ENCODE data around the gene NPM1. TPM values are rescaled to one million over a fixed set of nuclear protein-coding genes. Genes with fewer than 3 reads are reported as not detected.
"Not testable (repeated sequence)": the region's sequence is repeated elsewhere in the genome, so short reads cannot be mapped to it uniquely, and the experiment has no call there.

The NPM1 gene
- total and polyA plus RNA-seq, 4 donors, result 496 to 4,113 (median 1,233) TPM

DNA sequence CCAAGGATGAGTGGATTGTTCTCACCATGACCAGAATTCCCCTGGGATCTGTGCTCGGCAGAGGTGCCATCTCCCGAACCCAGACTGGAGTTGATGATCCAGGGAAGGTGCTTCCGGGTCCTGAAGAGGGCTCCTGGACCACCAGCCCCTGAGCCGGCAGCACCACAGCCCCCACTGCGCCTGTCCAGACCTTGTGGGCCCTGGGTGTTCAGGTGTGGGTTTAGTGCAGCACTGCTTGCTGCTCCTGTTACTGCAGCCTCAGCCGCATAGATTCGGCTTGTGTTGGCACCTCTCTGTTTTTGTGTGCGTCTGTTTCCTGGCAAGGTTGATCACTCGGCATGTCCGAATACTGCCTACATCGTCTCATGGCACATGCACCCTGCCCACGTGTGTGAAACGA is 16.3 kb upstream of the NPM1 start:
- intact Hi-C loops (cut with DNase I), result no loop called here
- Histone ChIP-seq H3K27me3 (ENCODE audit: control insufficient read depth in 1 of 2, insufficient read depth in 2 of 2, low read length in 1 of 2) (no peaks in the 10 kb centered on the region), H3K27ac (ENCODE audit: low read depth in 1 of 2, low read length in 2 of 2) (no peak overlapping the region), H3K36me3 (ENCODE audit: control insufficient read depth in 1 of 2, insufficient read depth in 2 of 2, low read length in 1 of 2) (no peaks in the 10 kb centered on the region), H3K9me3 (ENCODE audit: control insufficient read depth, low read length) (no peaks in the 10 kb centered on the region), H3K4me3 (ENCODE audit: low read length in 2 of 2) (no peak overlapping the region), H3K4me1 (ENCODE audit: control insufficient read depth in 1 of 2, insufficient read depth in 2 of 2, low read length in 2 of 2) (no peaks in the 10 kb centered on the region)
- 75 to 79% methylated on average over 13 of the region's 13 CpGs for WGBS, 2 donors
- ATAC-seq (ENCODE audit: low FRiP score), result no peak
- DNase-seq, result peak in 1 of 2 donors; percentile 35

DNA sequence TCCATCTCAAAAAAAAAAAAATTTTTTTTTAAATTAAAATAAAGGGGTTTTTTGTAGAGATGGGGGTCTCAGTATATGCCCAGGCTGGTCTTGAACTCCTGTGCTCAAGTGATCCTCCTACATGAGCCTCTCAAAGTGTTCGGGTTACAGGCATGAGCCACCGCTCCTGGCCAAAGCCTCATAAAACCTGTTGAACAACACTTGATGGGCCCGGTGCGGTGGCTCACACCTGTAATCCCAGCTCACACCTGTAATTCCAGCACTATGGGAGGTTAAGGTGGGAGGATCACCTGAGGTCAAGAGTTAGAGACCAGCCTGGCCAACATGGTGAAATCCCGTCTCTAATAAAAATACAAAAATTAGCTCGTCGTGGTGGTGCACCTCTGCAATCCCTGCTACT is 7.7 kb upstream of the NPM1 start:
- no peaks in the 10 kb centered on the region for H3K9me3 ChIP-seq (ENCODE audit: control insufficient read depth, low read length)
- intact Hi-C loops (cut with DNase I), result no loop called here
- WGBS, 2 donors, result 93 to 95% methylated on average over 7 of the region's 7 CpGs
- H3K27ac ChIP-seq (ENCODE audit: low read depth in 1 of 2, low read length in 2 of 2), result no peak overlapping the region
- H3K27me3 ChIP-seq (ENCODE audit: control insufficient read depth in 1 of 2, insufficient read depth in 2 of 2, low read length in 1 of 2), result no peaks in the 10 kb centered on the region
- no peak overlapping the region for H3K4me3 ChIP-seq (ENCODE audit: low read length in 2 of 2)
- DNase-seq (peak in 1 of 2 donors; percentile 72), ATAC-seq (ENCODE audit: low FRiP score) (no peak)
- no peaks in the 10 kb centered on the region for H3K36me3 ChIP-seq (ENCODE audit: control insufficient read depth in 1 of 2, insufficient read depth in 2 of 2, low read length in 1 of 2)
- H3K4me1 ChIP-seq (ENCODE audit: control insufficient read depth in 1 of 2, insufficient read depth in 2 of 2, low read length in 2 of 2), result no peaks in the 10 kb centered on the region

DNA sequence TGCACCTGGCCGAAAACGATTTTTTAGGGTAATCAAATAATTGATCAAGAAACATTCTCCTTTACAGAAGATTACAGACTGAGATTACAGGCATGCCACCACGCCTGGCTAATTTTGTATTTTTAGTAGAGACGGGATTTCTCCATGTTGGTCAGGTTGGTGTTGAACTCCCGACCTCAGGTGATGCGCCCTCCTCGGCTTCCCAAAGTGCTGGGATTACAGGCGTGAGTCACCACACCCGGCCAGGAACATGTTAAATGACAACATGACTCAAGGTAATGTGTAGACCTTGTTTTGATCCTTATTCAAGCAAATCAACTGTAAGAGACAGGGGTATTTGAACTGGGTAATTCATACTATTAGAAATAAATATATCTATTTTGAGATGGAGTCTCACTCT is 3.2 kb upstream of the NPM1 start:
- 91% methylated on average over 9 of the region's 9 CpGs for WGBS, 2 donors
- peak in 1 of 2 donors; percentile 30 for DNase-seq
- intact Hi-C loops (cut with DNase I); H3K4me3 ChIP-seq (ENCODE audit: low read length in 2 of 2); H3K36me3 ChIP-seq (ENCODE audit: control insufficient read depth in 1 of 2, insufficient read depth in 2 of 2, low read length in 1 of 2); ATAC-seq (ENCODE audit: low FRiP score); H3K27me3 ChIP-seq (ENCODE audit: control insufficient read depth in 1 of 2, insufficient read depth in 2 of 2, low read length in 1 of 2); H3K27ac ChIP-seq (ENCODE audit: low read depth in 1 of 2, low read length in 2 of 2); H3K9me3 ChIP-seq (ENCODE audit: control insufficient read depth, low read length); H3K4me1 ChIP-seq (ENCODE audit: control insufficient read depth in 1 of 2, insufficient read depth in 2 of 2, low read length in 2 of 2): not testable (repeated sequence)

DNA sequence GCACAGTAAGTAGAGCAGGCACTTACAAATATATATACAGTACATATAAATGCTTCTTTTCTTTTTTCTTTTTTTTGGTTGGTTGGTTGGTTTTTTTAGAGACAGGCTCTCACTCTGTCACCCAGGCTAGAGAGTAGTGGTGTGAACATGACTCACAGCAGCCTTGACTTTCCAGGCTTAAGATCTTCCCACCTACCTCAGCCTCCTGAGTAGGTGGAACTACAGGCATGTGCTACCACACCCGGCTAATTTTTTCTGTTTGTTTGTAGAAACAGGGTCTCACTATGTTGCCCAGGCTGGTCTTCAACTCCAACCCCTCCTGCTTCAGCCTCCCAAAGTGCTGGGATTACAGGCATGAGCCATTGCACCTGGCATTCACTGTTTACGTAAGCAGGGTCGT is 2.6 kb upstream of the NPM1 start:
- H3K27me3 ChIP-seq (ENCODE audit: control insufficient read depth in 1 of 2, insufficient read depth in 2 of 2, low read length in 1 of 2); H3K9me3 ChIP-seq (ENCODE audit: control insufficient read depth, low read length); H3K4me1 ChIP-seq (ENCODE audit: control insufficient read depth in 1 of 2, insufficient read depth in 2 of 2, low read length in 2 of 2); DNase-seq; H3K27ac ChIP-seq (ENCODE audit: low read depth in 1 of 2, low read length in 2 of 2); H3K4me3 ChIP-seq (ENCODE audit: low read length in 2 of 2); ATAC-seq (ENCODE audit: low FRiP score); H3K36me3 ChIP-seq (ENCODE audit: control insufficient read depth in 1 of 2, insufficient read depth in 2 of 2, low read length in 1 of 2); intact Hi-C loops (cut with DNase I): not testable (repeated sequence)
- 72 to 81% methylated on average over 3 of the region's 3 CpGs for WGBS, 2 donors

DNA sequence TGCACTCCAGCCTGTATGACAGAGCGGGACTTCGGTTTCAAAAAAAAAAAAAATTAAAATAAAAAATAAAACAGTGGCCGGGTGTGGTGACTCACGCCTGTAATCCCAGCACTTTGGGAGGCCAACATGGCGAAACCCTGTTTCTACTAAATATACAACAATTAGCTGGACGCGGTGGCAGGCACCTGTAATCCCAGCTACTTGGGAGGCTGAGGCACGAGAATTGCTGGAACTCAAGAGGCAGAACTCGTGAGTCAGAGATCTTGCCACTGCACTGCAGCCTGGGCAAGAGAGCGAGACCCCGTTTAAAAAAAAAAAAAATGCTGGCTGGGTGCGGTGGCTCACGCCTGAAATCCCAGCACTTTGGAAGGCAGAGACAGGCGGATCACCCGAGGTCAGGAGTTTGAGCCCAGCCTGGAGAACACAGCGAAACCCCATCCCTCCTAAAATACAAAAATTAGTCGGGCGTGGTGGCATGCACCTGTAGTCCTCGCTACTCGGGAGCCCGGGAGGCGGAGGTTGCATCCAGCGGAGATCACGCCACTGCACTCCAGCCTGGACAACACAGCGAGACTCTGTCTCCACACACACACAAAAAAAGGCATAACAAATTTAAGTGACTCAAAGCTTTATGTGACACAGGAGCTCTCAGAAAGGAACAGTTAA is 1.5 kb upstream of the NPM1 start:
- no peaks in the 10 kb centered on the region for H3K27me3 ChIP-seq (ENCODE audit: control insufficient read depth in 1 of 2, insufficient read depth in 2 of 2, low read length in 1 of 2)
- no peak overlapping the region for H3K27ac ChIP-seq (ENCODE audit: low read depth in 1 of 2, low read length in 2 of 2)
- H3K36me3 ChIP-seq (ENCODE audit: control insufficient read depth in 1 of 2, insufficient read depth in 2 of 2, low read length in 1 of 2), result no peaks in the 10 kb centered on the region
- ATAC-seq (ENCODE audit: low FRiP score) (no peak), DNase-seq (peak in 1 of 2 donors; percentile 71)
- intact Hi-C loops (cut with DNase I), result no loop called here
- no peaks in the 10 kb centered on the region for H3K9me3 ChIP-seq (ENCODE audit: control insufficient read depth, low read length)
- peaks cover 0 to 5% of the 10 kb centered on the region in 2 donors for H3K4me1 ChIP-seq (ENCODE audit: control insufficient read depth in 1 of 2, insufficient read depth in 2 of 2, low read length in 2 of 2)
- 97 to 98% methylated on average over 25 of the region's 25 CpGs for WGBS, 2 donors
- no peak overlapping the region for H3K4me3 ChIP-seq (ENCODE audit: low read length in 2 of 2)

DNA sequence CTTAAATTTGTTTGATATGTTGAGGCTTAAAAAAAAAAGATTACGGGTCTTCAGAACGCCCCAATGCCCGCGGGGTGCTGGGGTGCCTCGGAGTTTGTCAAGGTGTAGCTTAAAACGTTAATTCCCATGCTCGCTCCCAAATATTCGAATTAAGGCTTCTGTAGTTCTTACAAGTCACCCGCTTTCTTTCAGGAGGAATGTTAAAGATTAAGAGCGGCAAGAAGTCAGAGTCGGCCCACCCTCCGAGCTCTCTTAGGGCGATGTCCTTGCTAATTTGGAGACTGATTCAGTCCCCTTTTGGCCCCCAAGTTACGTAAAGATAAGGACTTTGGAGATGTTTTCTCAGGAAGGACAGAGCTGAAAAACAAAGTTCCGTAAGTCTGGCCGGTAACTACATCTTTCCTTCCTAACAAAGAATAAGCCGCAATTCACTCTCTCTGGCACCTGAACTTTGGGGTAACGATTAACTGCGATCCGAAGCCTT is 746 bp upstream of the NPM1 start:
- Histone ChIP-seq H3K27ac (ENCODE audit: low read depth in 1 of 2, low read length in 2 of 2) (peak overlapping the region in 1 of 2 donors; percentile 89), H3K4me1 (ENCODE audit: control insufficient read depth in 1 of 2, insufficient read depth in 2 of 2, low read length in 2 of 2) (peaks cover 0 to 7% of the 10 kb centered on the region in 2 donors), H3K36me3 (ENCODE audit: control insufficient read depth in 1 of 2, insufficient read depth in 2 of 2, low read length in 1 of 2) (no peaks in the 10 kb centered on the region), H3K27me3 (ENCODE audit: control insufficient read depth in 1 of 2, insufficient read depth in 2 of 2, low read length in 1 of 2) (no peaks in the 10 kb centered on the region), H3K9me3 (ENCODE audit: control insufficient read depth, low read length) (no peaks in the 10 kb centered on the region), H3K4me3 (ENCODE audit: low read length in 2 of 2) (peak overlapping the region; percentile 60 to 78)
- no peak for ATAC-seq (ENCODE audit: low FRiP score)
- intact Hi-C loops (cut with DNase I), result no loop called here
- WGBS, 2 donors, result 6 to 11% methylated on average over 20 of the region's 20 CpGs
- DNase-seq, result peak in 1 of 2 donors; percentile 67

DNA sequence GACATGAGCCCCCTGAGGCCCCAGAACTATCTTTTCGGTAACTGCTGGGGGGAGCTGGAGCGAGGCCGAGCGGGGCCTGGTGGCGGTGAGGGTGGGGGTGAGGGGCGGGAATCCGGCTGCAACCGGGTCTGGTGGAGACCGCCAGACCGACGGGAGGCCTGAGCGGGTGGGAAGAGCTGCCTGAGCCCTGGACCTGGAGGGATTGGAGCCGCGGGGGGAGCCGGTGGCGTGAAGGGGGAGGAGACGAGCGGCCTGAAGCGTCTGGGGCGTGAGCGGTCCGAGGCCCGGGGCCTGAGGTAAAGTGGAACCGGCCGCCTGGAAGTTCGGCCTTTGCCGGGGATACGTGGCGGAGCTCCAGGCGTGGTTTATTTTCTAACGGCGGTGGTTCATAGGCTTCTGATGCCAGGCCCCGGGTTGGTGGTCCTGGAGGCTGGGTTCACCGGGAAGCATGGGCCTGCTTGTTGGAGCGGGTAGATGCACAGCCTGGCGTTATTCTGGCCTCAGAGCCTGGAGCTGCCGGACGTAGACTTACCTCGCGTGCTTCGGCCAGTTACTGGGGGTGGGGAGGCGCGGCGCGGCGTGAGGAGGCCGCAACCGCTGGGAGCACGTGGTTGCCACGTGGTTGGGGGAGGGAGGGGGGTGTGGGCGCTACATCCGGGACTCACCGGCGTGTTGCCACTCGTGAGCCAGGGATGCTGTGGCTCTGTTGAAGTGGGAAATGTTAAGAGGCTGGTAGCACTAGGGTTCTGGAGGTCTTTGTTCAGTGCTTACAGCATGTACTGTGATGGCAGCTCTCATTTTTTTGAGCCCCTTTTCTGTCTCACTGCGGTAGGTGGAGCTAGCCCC is 544 bp downstream of the NPM1 start:
- intact Hi-C loops (cut with DNase I), result no loop called here
- no peaks in the 10 kb centered on the region for H3K27me3 ChIP-seq (ENCODE audit: control insufficient read depth in 1 of 2, insufficient read depth in 2 of 2, low read length in 1 of 2)
- H3K9me3 ChIP-seq (ENCODE audit: control insufficient read depth, low read length), result no peaks in the 10 kb centered on the region
- DNase-seq, result peak; percentile 87 to 92
- H3K4me3 ChIP-seq (ENCODE audit: low read length in 2 of 2), result peak overlapping the region; percentile 50 to 86
- peaks cover 0 to 2% of the 10 kb centered on the region in 2 donors for H3K36me3 ChIP-seq (ENCODE audit: control insufficient read depth in 1 of 2, insufficient read depth in 2 of 2, low read length in 1 of 2)
- H3K27ac ChIP-seq (ENCODE audit: low read depth in 1 of 2, low read length in 2 of 2), result peak overlapping the region; percentile 12 to 39
- peak; percentile 82 for ATAC-seq (ENCODE audit: low FRiP score)
- H3K4me1 ChIP-seq (ENCODE audit: control insufficient read depth in 1 of 2, insufficient read depth in 2 of 2, low read length in 2 of 2), result peaks cover 0 to 7% of the 10 kb centered on the region in 2 donors
- WGBS, 2 donors, result 1% methylated on average over 50 to 56 of the region's 56 CpGs

DNA sequence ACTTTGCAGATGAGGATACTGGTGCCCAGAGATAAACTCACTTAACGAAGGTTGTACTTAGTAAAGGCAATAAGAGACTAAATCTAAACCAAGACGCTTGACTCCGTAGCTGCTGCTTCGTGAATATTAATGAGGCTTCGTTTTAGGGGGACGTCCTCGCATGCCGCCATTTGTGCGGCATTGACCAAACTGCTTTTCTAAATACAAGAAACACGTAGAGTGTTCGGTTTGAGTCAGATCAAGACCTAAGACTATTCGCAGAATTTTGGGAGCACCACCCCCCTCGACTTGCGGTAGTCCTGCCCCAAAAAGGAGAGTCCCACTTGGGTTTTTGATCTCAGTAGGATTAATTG is 1.1 kb downstream of the NPM1 start:
- peak in 1 of 2 donors; percentile 30 for DNase-seq
- Histone ChIP-seq H3K9me3 (ENCODE audit: control insufficient read depth, low read length) (no peaks in the 10 kb centered on the region), H3K4me1 (ENCODE audit: control insufficient read depth in 1 of 2, insufficient read depth in 2 of 2, low read length in 2 of 2) (peaks cover 0 to 7% of the 10 kb centered on the region in 2 donors), H3K27me3 (ENCODE audit: control insufficient read depth in 1 of 2, insufficient read depth in 2 of 2, low read length in 1 of 2) (no peaks in the 10 kb centered on the region), H3K27ac (ENCODE audit: low read depth in 1 of 2, low read length in 2 of 2) (no peak overlapping the region), H3K4me3 (ENCODE audit: low read length in 2 of 2) (peak overlapping the region; percentile 50 to 86), H3K36me3 (ENCODE audit: control insufficient read depth in 1 of 2, insufficient read depth in 2 of 2, low read length in 1 of 2) (peaks cover 2 to 3% of the 10 kb centered on the region in 2 donors)
- 2 to 3% methylated on average over 14 of the region's 14 CpGs for WGBS, 2 donors
- no peak for ATAC-seq (ENCODE audit: low FRiP score)
- intact Hi-C loops (cut with DNase I), result no loop called here

All from aorta (tissue), 5 donors.